Uterus (tissue), 4 donors: Measurements from ENCODE around the gene SRXN1. TPM values are rescaled to one million over a fixed set of nuclear protein-coding genes. Genes with fewer than 3 reads are reported as not detected.

Experiments
- DNase-seq, 2 donors: peaks; one replicate each; pipeline ENCODE4 v3.0.0-alpha.2; 2019 to 2020
- H3K27ac ChIP-seq, 2 donors: fragments of 200-600 bp; sonication (generic); 1 replicate in 1 of 2; 2 replicates in 1 of 2; pipeline ENCODE4 v1.5.1; 2016 to 2018
- H3K27me3 ChIP-seq, 2 donors: fragments of 200-600 bp; sonication (generic); one replicate each; pipeline ENCODE4 v1.5.1; 2018 to 2019; ENCODE audit warnings: control low read depth in 1 of 2
- H3K36me3 ChIP-seq, 2 donors: fragments of 200-600 bp; sonication (generic); one replicate each; pipeline ENCODE4 v1.5.1; 2019; ENCODE audit warnings: control low read depth in 1 of 2
- H3K4me1 ChIP-seq, 2 donors: fragments of 200-600 bp; sonication (generic); one replicate each; pipeline ENCODE4 v1.5.1; 2018 to 2019; ENCODE audit warnings: control low read depth in 1 of 2
- H3K4me3 ChIP-seq, 2 donors: fragments of 200-600 bp; sonication (generic); 1 replicate in 1 of 2; 2 replicates in 1 of 2; pipeline ENCODE4 v1.5.1; 2018 to 2019; ENCODE audit warnings: mild to moderate bottlenecking in 1 of 2
- H3K9me3 ChIP-seq, 2 donors: fragments of 200-600 bp; sonication (generic); one replicate each; pipeline ENCODE4 v1.5.1; 2019; ENCODE audit warnings: control low read depth in 1 of 2
- POLR2A ChIP-seq, 2 donors: fragments of 450-650 bp; IDR thresholded peaks; one replicate each; pipeline ENCODE4 v1.6.1; 2016; ENCODE audit warnings: antibody characterized with exemption in 2 of 2, mild to moderate bottlenecking in 1 of 2, moderate library complexity in 1 of 2
- intact Hi-C: fragments of 100-400 bp; cut with DNase I; formaldehyde crosslinking; loops from one replicate; pipeline ENCODE4 v1.15.1; 2023; ENCODE audit warnings: low total_unique reads
- total RNA-seq, 4 donors: library from RNA; depleted of rRNA in 3 of 4; stranded (reverse); fragments of >200 nt in 3 of 4; gene quantifications; one replicate each; pipeline versions ENCODE4 v1.1.0 to v1.2.4, GENCODE V29; 2014 to 2023
- TF ChIP-seq, protein P1 (sequence below), 4 experiments: fragments of 200-600 bp in 2 of 4; fragments of 450-650 bp in 2 of 4; sonication (generic) in 2 of 4; IDR thresholded peaks; one replicate each; pipeline ENCODE4 v1.5.1; 2016 to 2019; ENCODE audit warnings: antibody characterized with exemption in 4 of 4, mild to moderate bottlenecking in 2 of 4, moderate library complexity in 1 of 4
- donor health status: DM: yes; HTN: yes; CAD: no.

The SRXN1 gene
- total RNA-seq, 4 donors from 2014 or later = 6.1 to 33.2 (median 16.6) TPM

DNA sequence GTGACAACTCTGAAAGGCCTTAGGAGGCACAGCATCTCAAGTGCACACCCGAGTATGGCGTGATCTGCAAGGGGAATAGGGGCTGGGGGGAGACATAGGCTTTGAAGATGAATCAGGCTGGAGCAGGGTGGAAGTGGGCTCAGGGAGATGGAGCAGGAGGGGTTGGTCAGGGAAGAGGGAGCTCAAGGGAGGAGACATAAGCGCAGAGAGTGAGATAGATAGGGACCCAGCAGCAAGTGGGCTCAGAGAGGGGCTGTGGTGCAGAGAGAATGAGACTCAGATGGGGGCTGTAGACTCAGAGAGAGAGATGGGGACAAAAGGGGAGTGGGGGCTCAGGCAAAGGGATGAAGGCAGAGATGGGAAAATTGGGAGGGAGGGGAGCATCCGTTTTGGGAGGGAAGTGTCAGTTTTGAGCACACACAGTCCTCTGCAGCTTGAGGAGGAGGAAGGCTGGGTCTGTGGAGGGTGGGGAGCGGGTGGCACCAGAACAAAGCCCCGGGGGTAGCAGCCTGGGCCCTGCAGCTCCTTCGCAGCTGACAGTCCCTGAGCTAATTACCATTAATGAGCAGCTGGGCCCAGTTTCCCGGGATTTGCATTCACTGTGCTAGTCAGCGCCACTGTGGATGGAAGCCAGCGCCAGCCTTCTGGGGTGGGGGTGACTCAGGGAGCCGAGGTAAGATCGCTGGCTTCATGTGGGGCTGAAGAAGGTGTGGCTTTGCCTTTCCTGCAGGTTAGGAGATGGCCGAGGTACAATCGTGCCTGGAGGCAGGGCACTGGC, 18.7 kb downstream of the SRXN1 start:
- DNase-seq = no peak

DNA sequence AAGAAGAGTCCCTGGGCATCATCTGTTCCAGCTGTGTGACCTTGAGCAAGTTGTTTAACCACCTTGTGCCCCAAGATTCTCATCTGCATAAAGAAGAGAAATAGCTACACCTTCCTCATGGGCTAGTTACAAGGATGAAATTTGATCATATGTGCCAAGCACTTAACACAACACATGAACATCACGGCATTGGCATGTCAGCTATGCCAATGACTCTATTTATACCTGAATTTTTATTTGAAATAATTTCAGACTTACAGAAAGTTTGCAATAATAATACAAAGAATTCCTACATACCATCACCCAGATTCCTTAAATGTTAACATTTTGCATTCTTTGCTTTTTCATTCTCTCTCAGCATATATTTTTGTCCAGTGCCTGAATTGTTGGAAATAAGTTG, 21.9 kb downstream of the SRXN1 start:
- intact Hi-C loops = no loop called here
- H3K4me3 ChIP-seq = no peak overlapping the region
- no peaks in the 10 kb centered on the region for H3K27me3 ChIP-seq
- no peaks in the 10 kb centered on the region for H3K4me1 ChIP-seq
- no peaks in the 10 kb centered on the region for H3K9me3 ChIP-seq
- TF ChIP-seq, protein P1, sequence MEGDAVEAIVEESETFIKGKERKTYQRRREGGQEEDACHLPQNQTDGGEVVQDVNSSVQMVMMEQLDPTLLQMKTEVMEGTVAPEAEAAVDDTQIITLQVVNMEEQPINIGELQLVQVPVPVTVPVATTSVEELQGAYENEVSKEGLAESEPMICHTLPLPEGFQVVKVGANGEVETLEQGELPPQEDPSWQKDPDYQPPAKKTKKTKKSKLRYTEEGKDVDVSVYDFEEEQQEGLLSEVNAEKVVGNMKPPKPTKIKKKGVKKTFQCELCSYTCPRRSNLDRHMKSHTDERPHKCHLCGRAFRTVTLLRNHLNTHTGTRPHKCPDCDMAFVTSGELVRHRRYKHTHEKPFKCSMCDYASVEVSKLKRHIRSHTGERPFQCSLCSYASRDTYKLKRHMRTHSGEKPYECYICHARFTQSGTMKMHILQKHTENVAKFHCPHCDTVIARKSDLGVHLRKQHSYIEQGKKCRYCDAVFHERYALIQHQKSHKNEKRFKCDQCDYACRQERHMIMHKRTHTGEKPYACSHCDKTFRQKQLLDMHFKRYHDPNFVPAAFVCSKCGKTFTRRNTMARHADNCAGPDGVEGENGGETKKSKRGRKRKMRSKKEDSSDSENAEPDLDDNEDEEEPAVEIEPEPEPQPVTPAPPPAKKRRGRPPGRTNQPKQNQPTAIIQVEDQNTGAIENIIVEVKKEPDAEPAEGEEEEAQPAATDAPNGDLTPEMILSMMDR (IDR thresholded peaks at IDR 0.05) = no peak
- no peak for TF ChIP-seq POLR2A (IDR thresholded peaks at IDR 0.05)
- H3K27ac ChIP-seq = no peak overlapping the region
- DNase-seq = no peak
- H3K36me3 ChIP-seq = no peaks in the 10 kb centered on the region

More for the DNA sequence above, 18.7 kb downstream of the SRXN1 start:
- H3K4me1 ChIP-seq = no peaks in the 10 kb centered on the region
- H3K27ac ChIP-seq = no peak overlapping the region
- intact Hi-C loops = no loop called here
- H3K9me3 ChIP-seq = no peaks in the 10 kb centered on the region
- H3K27me3 ChIP-seq = no peaks in the 10 kb centered on the region
- no peaks in the 10 kb centered on the region for H3K36me3 ChIP-seq
- TF ChIP-seq, protein P1 (IDR thresholded peaks at IDR 0.05) = no peak
- TF ChIP-seq POLR2A (IDR thresholded peaks at IDR 0.05) = no peak
- no peak overlapping the region for H3K4me3 ChIP-seq

DNA sequence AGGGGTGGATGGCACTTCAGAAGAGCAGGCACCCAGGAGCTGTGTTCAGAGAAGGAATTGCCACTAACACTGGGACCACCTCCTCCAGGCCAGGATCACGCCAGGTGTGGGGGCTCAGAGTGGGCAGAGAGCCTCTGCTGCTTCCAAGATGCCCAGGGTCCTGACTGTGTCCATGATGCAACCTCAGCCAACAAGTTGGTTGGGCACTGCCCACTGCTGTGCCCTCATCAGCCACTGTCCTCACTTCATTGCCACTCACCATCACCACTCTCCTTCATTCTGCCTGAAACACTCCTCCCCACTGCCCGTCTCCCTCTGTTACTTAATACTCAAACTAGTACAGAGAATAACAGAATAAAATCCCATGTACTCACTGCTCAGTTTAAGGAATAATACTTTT, 26.4 kb downstream of the SRXN1 start:
- TF ChIP-seq, protein P1 (IDR thresholded peaks at IDR 0.05) = no peak
- TF ChIP-seq POLR2A (IDR thresholded peaks at IDR 0.05) = no peak
- Histone ChIP-seq H3K9me3 (no peaks in the 10 kb centered on the region), H3K36me3 (no peaks in the 10 kb centered on the region), H3K4me1 (no peaks in the 10 kb centered on the region), H3K4me3 (no peak overlapping the region), H3K27ac (no peak overlapping the region), H3K27me3 (no peaks in the 10 kb centered on the region)
- DNase-seq = no peak
- intact Hi-C loops = no loop called here

DNA sequence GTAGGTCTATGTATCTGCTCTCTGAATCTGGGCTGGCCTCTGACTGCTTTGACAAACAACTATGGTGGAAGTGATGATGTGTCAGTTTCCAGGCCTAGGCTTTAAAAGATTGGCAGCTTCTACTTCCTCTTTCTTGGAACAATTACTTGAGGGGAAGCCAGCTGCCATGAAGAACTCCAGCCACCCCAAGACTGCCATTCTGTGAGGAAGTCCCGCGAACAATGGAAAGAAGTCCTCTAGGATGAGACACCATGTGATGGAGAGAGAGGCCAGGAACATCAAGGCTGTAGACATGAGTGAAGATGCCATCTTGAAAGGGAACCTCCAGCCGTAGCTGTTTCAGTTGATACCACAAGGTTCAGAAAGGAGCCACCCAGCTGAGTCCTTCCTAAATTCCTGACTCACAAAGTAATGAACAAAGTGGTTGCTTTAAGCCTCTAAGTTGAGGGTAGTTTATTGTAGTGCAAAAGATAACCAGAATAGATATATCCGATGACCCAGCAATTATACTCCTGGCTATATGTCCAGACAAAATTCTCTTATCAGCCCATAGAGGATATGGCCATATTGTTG, 27.6 kb downstream of the SRXN1 start:
- no peaks in the 10 kb centered on the region for H3K9me3 ChIP-seq
- H3K27me3 ChIP-seq = no peaks in the 10 kb centered on the region
- H3K4me1 ChIP-seq = no peaks in the 10 kb centered on the region
- H3K36me3 ChIP-seq = no peaks in the 10 kb centered on the region
- TF ChIP-seq, protein P1 (IDR thresholded peaks at IDR 0.05) = no peak
- TF ChIP-seq POLR2A (IDR thresholded peaks at IDR 0.05) = no peak
- no peak for DNase-seq
- H3K4me3 ChIP-seq = no peak overlapping the region
- intact Hi-C loops = no loop called here
- H3K27ac ChIP-seq = no peak overlapping the region

DNA sequence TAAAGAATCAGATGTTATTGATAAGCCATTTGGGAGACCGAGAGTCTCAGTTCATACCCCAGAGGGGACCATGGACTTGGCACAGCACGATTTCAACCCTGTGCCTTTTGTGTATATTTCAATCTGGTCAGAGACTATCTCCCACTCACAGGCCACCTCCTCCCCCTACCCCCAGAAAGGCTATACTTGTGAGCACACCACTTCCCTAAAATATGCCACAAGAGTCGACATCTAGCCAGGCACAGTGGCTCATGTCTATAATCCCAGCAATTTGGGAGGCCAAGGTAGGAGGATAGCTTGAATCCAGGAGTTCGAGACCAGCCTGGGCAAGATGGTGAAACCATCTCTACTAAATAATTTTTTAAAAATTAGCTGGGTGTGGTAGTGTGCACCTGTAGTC, 29.3 kb downstream of the SRXN1 start:
- intact Hi-C loops = no loop called here
- H3K4me3 ChIP-seq = no peak overlapping the region

More for the DNA sequence above, 29.3 kb downstream of the SRXN1 start:
- Histone ChIP-seq H3K27me3 (no peaks in the 10 kb centered on the region), H3K4me1 (no peaks in the 10 kb centered on the region), H3K27ac (no peak overlapping the region), H3K9me3 (no peaks in the 10 kb centered on the region), H3K36me3 (no peaks in the 10 kb centered on the region)
- no peak for TF ChIP-seq POLR2A (IDR thresholded peaks at IDR 0.05)
- TF ChIP-seq, protein P1 (IDR thresholded peaks at IDR 0.05) = no peak
- DNase-seq = no peak
